ENCODE results near the gene BRICD5. TPM values are rescaled to one million over a fixed set of nuclear protein-coding genes. Genes with fewer than 3 reads are reported as not detected.

The BRICD5 gene
- total and polyA plus RNA-seq, 2 experiments from 2014 or later: 6.2 to 9.9 TPM

DNA sequence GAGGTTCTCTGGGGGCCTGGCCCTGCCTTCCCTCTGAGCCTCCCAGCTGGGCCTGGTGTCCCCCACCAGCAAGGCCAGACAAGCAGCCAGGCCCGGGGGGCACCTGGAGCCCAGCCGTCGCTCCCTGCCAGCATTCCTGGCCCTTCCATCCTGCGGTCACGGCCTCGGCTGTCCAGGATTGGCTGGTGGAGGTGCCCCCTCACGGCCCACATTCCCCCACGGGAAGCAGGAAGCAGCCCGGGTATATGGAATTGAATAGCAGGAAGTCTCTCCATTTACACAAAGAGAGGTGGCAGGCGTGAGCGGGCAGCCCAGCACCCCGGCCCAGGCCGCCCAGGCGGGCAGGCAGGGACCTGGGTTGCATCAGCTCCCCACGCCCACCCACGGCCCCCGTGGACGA is 40.6 kb downstream of the BRICD5 start:
- H2AFZ ChIP-seq: no peak overlapping the region

DNA sequence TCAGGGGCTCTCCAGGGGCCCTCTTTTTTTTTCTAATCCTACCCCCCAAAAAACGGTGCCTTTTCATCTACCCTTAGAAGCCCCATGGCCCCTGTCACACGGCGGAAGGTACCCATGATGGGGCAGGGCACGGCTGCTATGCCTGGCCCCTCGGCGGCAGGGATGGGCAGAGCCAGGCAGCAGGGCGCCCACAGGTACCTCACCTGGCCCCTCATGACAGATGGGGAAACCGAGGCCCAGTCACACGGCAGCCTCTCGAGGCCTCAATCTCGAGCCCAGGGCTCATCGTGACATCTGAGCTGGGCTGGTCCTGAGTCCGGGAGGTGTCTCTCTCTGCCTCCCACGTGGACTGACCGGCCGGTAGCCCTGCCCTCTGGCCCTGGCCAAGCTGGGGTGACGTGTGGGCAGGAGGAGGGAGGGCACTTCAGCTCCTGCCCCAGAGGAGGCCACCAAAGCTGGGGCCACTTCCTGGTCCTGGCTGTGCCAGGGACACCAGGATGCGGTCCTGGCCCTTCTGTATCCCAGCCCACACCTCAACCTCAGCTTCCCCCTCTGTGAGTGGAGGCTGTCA is 43.5 kb downstream of the BRICD5 start:
- H3K9me2 ChIP-seq (replicated peaks; ENCODE audit: insufficient read depth): no peaks in the 10 kb centered on the region
- H3K4me3 ChIP-seq: no peak overlapping the region
- H3K27me3 ChIP-seq: no peaks in the 10 kb centered on the region
- H4K20me1 ChIP-seq (ENCODE audit: insufficient read depth, poor library complexity, severe bottlenecking): no peaks in the 10 kb centered on the region
- H3K36me3 ChIP-seq (replicated peaks; ENCODE audit: insufficient read depth, low read depth): no peaks in the 10 kb centered on the region
- WGBS (ENCODE audit: low lambda C conversion rate, missing lambda C conversion rate): 95% methylated on average over 18 of the region's 18 CpGs
- H3K4me1 ChIP-seq (ENCODE audit: insufficient read depth): peaks cover 14% of the 10 kb centered on the region
- TF ChIP-seq, protein P1, sequence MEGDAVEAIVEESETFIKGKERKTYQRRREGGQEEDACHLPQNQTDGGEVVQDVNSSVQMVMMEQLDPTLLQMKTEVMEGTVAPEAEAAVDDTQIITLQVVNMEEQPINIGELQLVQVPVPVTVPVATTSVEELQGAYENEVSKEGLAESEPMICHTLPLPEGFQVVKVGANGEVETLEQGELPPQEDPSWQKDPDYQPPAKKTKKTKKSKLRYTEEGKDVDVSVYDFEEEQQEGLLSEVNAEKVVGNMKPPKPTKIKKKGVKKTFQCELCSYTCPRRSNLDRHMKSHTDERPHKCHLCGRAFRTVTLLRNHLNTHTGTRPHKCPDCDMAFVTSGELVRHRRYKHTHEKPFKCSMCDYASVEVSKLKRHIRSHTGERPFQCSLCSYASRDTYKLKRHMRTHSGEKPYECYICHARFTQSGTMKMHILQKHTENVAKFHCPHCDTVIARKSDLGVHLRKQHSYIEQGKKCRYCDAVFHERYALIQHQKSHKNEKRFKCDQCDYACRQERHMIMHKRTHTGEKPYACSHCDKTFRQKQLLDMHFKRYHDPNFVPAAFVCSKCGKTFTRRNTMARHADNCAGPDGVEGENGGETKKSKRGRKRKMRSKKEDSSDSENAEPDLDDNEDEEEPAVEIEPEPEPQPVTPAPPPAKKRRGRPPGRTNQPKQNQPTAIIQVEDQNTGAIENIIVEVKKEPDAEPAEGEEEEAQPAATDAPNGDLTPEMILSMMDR (IDR thresholded peaks at IDR 0.05; ENCODE audit: poor library complexity): no peak
- no peak for TF ChIP-seq EZH2 (IDR thresholded peaks at IDR 0.05; ENCODE audit: borderline replicate concordance)
- no peak for TF ChIP-seq EZH2phosphoT487 (IDR thresholded peaks at IDR 0.05; ENCODE audit: low read depth, severe bottlenecking, unreplicated experiment)
- DNase-seq (ENCODE audit: low spot score): no peak
- H3K9me3 ChIP-seq (ENCODE audit: low read depth): no peaks in the 10 kb centered on the region
- no peak overlapping the region for H3K4me2 ChIP-seq
- H3K79me2 ChIP-seq: peaks cover 20% of the 10 kb centered on the region
- no peak overlapping the region for H2AFZ ChIP-seq
- H3K27ac ChIP-seq: no peak overlapping the region

More for the DNA sequence above, 40.6 kb downstream of the BRICD5 start:
- Histone ChIP-seq H3K36me3 (replicated peaks; ENCODE audit: insufficient read depth, low read depth) (no peaks in the 10 kb centered on the region), H3K27ac (no peak overlapping the region), H4K20me1 (ENCODE audit: insufficient read depth, poor library complexity, severe bottlenecking) (no peaks in the 10 kb centered on the region), H3K79me2 (no peaks in the 10 kb centered on the region), H3K4me3 (no peak overlapping the region), H3K4me1 (ENCODE audit: insufficient read depth) (no peaks in the 10 kb centered on the region), H3K9me2 (replicated peaks; ENCODE audit: insufficient read depth) (no peaks in the 10 kb centered on the region), H3K9me3 (ENCODE audit: low read depth) (no peaks in the 10 kb centered on the region), H3K4me2 (no peak overlapping the region), H3K27me3 (no peaks in the 10 kb centered on the region)
- WGBS (ENCODE audit: low lambda C conversion rate, missing lambda C conversion rate): 95% methylated on average over 18 of the region's 18 CpGs
- TF ChIP-seq, protein P1 (IDR thresholded peaks at IDR 0.05; ENCODE audit: poor library complexity): no peak
- no peak for DNase-seq (ENCODE audit: low spot score)

DNA sequence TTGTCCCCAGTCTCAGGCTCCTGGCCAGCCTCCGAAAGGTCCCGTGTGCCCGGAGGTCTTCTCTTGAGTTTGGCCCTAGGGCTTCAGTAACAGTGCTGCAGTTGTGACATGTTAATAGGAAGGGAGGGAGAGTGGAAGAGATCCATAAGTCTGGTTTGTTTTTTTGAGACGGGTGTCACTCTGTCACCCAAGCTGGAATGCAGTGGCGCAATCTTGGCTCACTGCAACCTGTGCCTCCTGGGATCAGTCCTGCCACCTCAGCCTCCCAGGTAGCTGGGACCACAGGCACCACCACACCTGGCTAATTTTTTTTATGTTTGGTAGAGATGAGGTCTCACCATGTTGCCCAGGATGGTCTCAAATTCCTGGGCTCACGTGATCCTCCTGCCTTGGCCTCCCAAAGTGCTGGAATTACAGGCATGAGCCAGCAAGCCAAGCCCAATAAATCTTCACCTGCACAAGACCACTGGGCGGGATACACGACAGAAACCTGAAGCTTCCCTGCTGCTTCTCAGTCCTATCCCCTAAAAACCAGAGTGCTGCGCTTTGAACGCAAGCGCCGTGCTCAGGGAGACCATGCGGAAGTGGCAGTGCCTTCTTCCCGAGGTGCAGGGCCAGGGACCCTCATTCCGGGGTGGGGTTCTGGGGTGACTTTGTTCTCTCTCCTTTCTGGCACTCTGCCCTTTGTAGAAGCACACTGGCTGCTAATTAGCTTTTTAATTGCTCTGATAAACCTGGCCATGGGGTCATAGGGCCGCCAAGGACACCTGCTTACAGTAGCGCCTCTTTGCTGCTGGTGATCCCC is 44.2 kb downstream of the BRICD5 start:
- WGBS (ENCODE audit: low lambda C conversion rate, missing lambda C conversion rate): 94% methylated on average over 17 of the region's 17 CpGs
- TF ChIP-seq EZH2 (IDR thresholded peaks at IDR 0.05; ENCODE audit: borderline replicate concordance): no peak
- TF ChIP-seq EZH2phosphoT487 (IDR thresholded peaks at IDR 0.05; ENCODE audit: low read depth, severe bottlenecking, unreplicated experiment): no peak
- TF ChIP-seq, protein P1 (IDR thresholded peaks at IDR 0.05; ENCODE audit: poor library complexity): no peak

More for the DNA sequence above, 44.2 kb downstream of the BRICD5 start:
- no peak for DNase-seq (ENCODE audit: low spot score)
- H3K4me3 ChIP-seq: no peak overlapping the region
- peaks cover 21% of the 10 kb centered on the region for H3K4me1 ChIP-seq (ENCODE audit: insufficient read depth)
- H3K9me3 ChIP-seq (ENCODE audit: low read depth): no peaks in the 10 kb centered on the region
- H3K27me3 ChIP-seq: no peaks in the 10 kb centered on the region
- H3K36me3 ChIP-seq (replicated peaks; ENCODE audit: insufficient read depth, low read depth): no peaks in the 10 kb centered on the region
- no peaks in the 10 kb centered on the region for H3K9me2 ChIP-seq (replicated peaks; ENCODE audit: insufficient read depth)
- H3K4me2 ChIP-seq: no peak overlapping the region
- H3K27ac ChIP-seq: no peak overlapping the region
- H3K79me2 ChIP-seq: peaks cover 27% of the 10 kb centered on the region
- H4K20me1 ChIP-seq (ENCODE audit: insufficient read depth, poor library complexity, severe bottlenecking): no peaks in the 10 kb centered on the region
- no peak overlapping the region for H2AFZ ChIP-seq
